PFSK-1 (cell line): ENCODE results near the gene ACVR1.

Source experiments
- POLR2AphosphoS5 ChIP-seq: IDR thresholded peaks from 2 replicates; pipeline ENCODE4 v1.6.1; 2012; ENCODE audit warnings: low read depth, mild to moderate bottlenecking, control low read depth, low read length, moderate library complexity
- SIN3A ChIP-seq: IDR thresholded peaks from 2 replicates; pipeline ENCODE4 v1.6.1; 2012; ENCODE audit warnings: mild to moderate bottlenecking, low read length, moderate library complexity, borderline replicate concordance; ENCODE audit not compliant: insufficient read depth
- TF ChIP-seq, protein P1 (sequence below), 2 experiments: IDR thresholded peaks; 2 replicates each; pipeline versions ENCODE4 v1.6.1 to v1.8.0; 2011 to 2012; ENCODE audit warnings: low read depth in 2 of 2, low read length in 2 of 2, control low read depth in 1 of 2, inconsistent platforms in 1 of 2, mild to moderate bottlenecking in 1 of 2, moderate library complexity in 1 of 2; ENCODE audit not compliant: insufficient read depth in 1 of 2

DNA sequence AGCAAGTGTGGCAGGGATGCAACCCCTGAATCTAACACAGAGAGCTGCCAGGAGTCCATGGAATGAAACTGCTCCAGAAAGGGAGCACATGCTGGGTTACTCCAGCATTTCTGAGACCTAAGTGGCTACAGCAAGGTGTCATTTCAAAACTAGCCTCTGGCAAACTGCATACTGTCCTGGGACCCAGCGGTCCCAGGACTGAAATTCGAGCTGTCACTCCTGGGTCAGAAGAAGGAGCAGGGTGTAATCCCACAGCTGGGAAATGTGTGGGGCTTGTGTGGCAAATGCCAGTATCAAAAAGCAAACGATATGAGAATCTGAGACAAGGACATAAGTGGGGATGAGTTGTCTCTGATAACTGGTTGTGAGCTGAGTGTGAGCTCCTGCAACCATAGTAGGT is 177.1 kb downstream of the ACVR1 start:
- TF ChIP-seq POLR2AphosphoS5 (no peak), SIN3A (no peak)
- TF ChIP-seq, protein P1, sequence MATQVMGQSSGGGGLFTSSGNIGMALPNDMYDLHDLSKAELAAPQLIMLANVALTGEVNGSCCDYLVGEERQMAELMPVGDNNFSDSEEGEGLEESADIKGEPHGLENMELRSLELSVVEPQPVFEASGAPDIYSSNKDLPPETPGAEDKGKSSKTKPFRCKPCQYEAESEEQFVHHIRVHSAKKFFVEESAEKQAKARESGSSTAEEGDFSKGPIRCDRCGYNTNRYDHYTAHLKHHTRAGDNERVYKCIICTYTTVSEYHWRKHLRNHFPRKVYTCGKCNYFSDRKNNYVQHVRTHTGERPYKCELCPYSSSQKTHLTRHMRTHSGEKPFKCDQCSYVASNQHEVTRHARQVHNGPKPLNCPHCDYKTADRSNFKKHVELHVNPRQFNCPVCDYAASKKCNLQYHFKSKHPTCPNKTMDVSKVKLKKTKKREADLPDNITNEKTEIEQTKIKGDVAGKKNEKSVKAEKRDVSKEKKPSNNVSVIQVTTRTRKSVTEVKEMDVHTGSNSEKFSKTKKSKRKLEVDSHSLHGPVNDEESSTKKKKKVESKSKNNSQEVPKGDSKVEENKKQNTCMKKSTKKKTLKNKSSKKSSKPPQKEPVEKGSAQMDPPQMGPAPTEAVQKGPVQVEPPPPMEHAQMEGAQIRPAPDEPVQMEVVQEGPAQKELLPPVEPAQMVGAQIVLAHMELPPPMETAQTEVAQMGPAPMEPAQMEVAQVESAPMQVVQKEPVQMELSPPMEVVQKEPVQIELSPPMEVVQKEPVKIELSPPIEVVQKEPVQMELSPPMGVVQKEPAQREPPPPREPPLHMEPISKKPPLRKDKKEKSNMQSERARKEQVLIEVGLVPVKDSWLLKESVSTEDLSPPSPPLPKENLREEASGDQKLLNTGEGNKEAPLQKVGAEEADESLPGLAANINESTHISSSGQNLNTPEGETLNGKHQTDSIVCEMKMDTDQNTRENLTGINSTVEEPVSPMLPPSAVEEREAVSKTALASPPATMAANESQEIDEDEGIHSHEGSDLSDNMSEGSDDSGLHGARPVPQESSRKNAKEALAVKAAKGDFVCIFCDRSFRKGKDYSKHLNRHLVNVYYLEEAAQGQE (IDR thresholded peaks at IDR 0.05; ENCODE audit: insufficient read depth in 1 of 2, low read depth in 2 of 2, low read length in 2 of 2) = no peak
